ENCODE data around the gene PRKG1. TPM values are rescaled to one million over a fixed set of nuclear protein-coding genes. Genes with fewer than 3 reads are reported as not detected.
"Not testable (repeated sequence)": the region's sequence is repeated elsewhere in the genome, so short reads cannot be mapped to it uniquely, and the experiment has no call there.

PRKG1 gene
- total RNA-seq, 1 donor from 2014 or later = 26.4 TPM

GRCh38 chr10:51567271-51567670 lies 493.0 kb downstream of the PRKG1 start:
- no peak for DNase-seq (ENCODE audit: low spot score)
- no peaks in the 10 kb centered on the region for H4K20me1 ChIP-seq (ENCODE audit: low read depth)
- H3K79me2 ChIP-seq (ENCODE audit: low read depth) = no peaks in the 10 kb centered on the region
- no peaks in the 10 kb centered on the region for H3K36me3 Mint-ChIP-seq
- H3K4me1 ChIP-seq = peaks cover 44% of the 10 kb centered on the region
- no peaks in the 10 kb centered on the region for H3K36me3 ChIP-seq
- H3K4me1 Mint-ChIP-seq = peaks cover 17% of the 10 kb centered on the region
- peaks cover 34% of the 10 kb centered on the region for H3F3A ChIP-seq (ENCODE audit: low read depth)
- H3K27ac Mint-ChIP-seq = no peak overlapping the region
- no peaks in the 10 kb centered on the region for H3K9me3 ChIP-seq (ENCODE audit: low read depth)
- peak overlapping the region; percentile 69 for H3K27ac ChIP-seq
- H2AFZ ChIP-seq (replicated peaks) = no peak overlapping the region
- H3K4me3 ChIP-seq = no peak overlapping the region
- no peak overlapping the region for H3K4me3 Mint-ChIP-seq
- H3K9ac ChIP-seq = no peak overlapping the region
- no peaks in the 10 kb centered on the region for H3K27me3 ChIP-seq
- no peaks in the 10 kb centered on the region for H3K9me3 Mint-ChIP-seq
- no peaks in the 10 kb centered on the region for H3K27me3 Mint-ChIP-seq (ENCODE audit: insufficient read depth, low read depth)
- TF ChIP-seq EZH2phosphoT487 (IDR thresholded peaks at IDR 0.05) (no peak), EZH2 (IDR thresholded peaks at IDR 0.05) (no peak)
- TF ChIP-seq, protein P1, sequence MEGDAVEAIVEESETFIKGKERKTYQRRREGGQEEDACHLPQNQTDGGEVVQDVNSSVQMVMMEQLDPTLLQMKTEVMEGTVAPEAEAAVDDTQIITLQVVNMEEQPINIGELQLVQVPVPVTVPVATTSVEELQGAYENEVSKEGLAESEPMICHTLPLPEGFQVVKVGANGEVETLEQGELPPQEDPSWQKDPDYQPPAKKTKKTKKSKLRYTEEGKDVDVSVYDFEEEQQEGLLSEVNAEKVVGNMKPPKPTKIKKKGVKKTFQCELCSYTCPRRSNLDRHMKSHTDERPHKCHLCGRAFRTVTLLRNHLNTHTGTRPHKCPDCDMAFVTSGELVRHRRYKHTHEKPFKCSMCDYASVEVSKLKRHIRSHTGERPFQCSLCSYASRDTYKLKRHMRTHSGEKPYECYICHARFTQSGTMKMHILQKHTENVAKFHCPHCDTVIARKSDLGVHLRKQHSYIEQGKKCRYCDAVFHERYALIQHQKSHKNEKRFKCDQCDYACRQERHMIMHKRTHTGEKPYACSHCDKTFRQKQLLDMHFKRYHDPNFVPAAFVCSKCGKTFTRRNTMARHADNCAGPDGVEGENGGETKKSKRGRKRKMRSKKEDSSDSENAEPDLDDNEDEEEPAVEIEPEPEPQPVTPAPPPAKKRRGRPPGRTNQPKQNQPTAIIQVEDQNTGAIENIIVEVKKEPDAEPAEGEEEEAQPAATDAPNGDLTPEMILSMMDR (IDR thresholded peaks at IDR 0.05) = no peak
- H3K4me2 ChIP-seq = no peak overlapping the region

- Mint-ChIP-seq H3K4me1 (peaks cover 13% of the 10 kb centered on the region), H3K27me3 (ENCODE audit: insufficient read depth, low read depth) (no peaks in the 10 kb centered on the region), H3K4me3 (no peak overlapping the region), H3K9me3 (no peaks in the 10 kb centered on the region), H3K36me3 (no peaks in the 10 kb centered on the region), H3K27ac (no peak overlapping the region)
- H3K4me3 ChIP-seq = no peak overlapping the region
- no peak for TF ChIP-seq EZH2phosphoT487 (IDR thresholded peaks at IDR 0.05)
- TF ChIP-seq EZH2 (IDR thresholded peaks at IDR 0.05) = no peak
- TF ChIP-seq, protein P1 (IDR thresholded peaks at IDR 0.05) = no peak
- peaks cover 45% of the 10 kb centered on the region for H3K4me1 ChIP-seq
- no peaks in the 10 kb centered on the region for H3K9me3 ChIP-seq (ENCODE audit: low read depth)
- no peaks in the 10 kb centered on the region for H3K27me3 ChIP-seq
- H3K27ac ChIP-seq = no peak overlapping the region
- H2AFZ ChIP-seq (replicated peaks) = no peak overlapping the region
- no peak for DNase-seq (ENCODE audit: low spot score)
- H3K9ac ChIP-seq = no peak overlapping the region
- no peaks in the 10 kb centered on the region for H3K36me3 ChIP-seq
- peaks cover 24% of the 10 kb centered on the region for H3F3A ChIP-seq (ENCODE audit: low read depth)
- no peak overlapping the region for H3K4me2 ChIP-seq
- H3K79me2 ChIP-seq (ENCODE audit: low read depth) = no peaks in the 10 kb centered on the region
- no peaks in the 10 kb centered on the region for H4K20me1 ChIP-seq (ENCODE audit: low read depth)
These were observed 495.2 kb downstream of the PRKG1 start for GRCh38 chr10:51569467-51569866.

GRCh38 chr10:51574248-51575048 lies 500.2 kb downstream of the PRKG1 start:
- no peak overlapping the region for H3K4me2 ChIP-seq
- H3K36me3 Mint-ChIP-seq = no peaks in the 10 kb centered on the region
- H3K9me3 ChIP-seq (ENCODE audit: low read depth) = no peaks in the 10 kb centered on the region
- no peaks in the 10 kb centered on the region for H3K36me3 ChIP-seq
- no peak overlapping the region for H3K4me3 ChIP-seq
- no peak overlapping the region for H2AFZ ChIP-seq (replicated peaks)
- H3K4me3 Mint-ChIP-seq = no peak overlapping the region
- H3K4me1 ChIP-seq = peaks cover 15% of the 10 kb centered on the region
- H3K27ac Mint-ChIP-seq = no peak overlapping the region
- TF ChIP-seq EZH2phosphoT487 (IDR thresholded peaks at IDR 0.05) = no peak
- TF ChIP-seq, protein P1 (IDR thresholded peaks at IDR 0.05) = no peak
- TF ChIP-seq EZH2 (IDR thresholded peaks at IDR 0.05) = no peak
- H3K27ac ChIP-seq = no peak overlapping the region
- H3K4me1 Mint-ChIP-seq = no peaks in the 10 kb centered on the region
- H3F3A ChIP-seq (ENCODE audit: low read depth) = no peaks in the 10 kb centered on the region
- H3K27me3 Mint-ChIP-seq (ENCODE audit: insufficient read depth, low read depth) = peaks cover 3% of the 10 kb centered on the region
- no peaks in the 10 kb centered on the region for H4K20me1 ChIP-seq (ENCODE audit: low read depth)
- H3K79me2 ChIP-seq (ENCODE audit: low read depth) = no peaks in the 10 kb centered on the region
- no peaks in the 10 kb centered on the region for H3K9me3 Mint-ChIP-seq
- no peaks in the 10 kb centered on the region for H3K27me3 ChIP-seq
- no peak overlapping the region for H3K9ac ChIP-seq
- DNase-seq (ENCODE audit: low spot score) = no peak

DNA sequence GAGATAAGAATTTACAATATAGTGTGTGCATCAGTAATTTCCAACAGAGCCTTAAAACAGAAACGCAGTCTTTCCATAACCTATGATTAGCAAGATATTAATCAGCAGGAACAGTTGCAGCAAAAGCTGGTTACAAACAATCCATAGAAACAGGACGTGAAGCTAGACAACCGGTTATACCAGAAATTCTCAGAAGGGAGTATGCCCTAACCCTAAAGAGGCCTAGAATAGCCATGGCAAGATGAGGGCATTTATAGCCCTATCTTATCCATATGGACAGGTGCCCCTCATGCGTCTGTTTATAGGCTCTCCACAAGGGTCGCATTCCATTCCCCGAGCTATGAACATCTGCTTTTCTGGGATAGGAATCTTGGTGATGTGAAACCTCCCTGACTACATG lies 506.9 kb downstream of the PRKG1 start:
- not testable (repeated sequence) for H3K4me3 Mint-ChIP-seq; H3K36me3 ChIP-seq; H3K9me3 Mint-ChIP-seq; H3K27me3 ChIP-seq; H3K4me1 ChIP-seq; H3K27ac ChIP-seq; H3F3A ChIP-seq (ENCODE audit: low read depth); H3K4me3 ChIP-seq; H3K27ac Mint-ChIP-seq; DNase-seq (ENCODE audit: low spot score); H3K79me2 ChIP-seq (ENCODE audit: low read depth); H3K9me3 ChIP-seq (ENCODE audit: low read depth); H3K27me3 Mint-ChIP-seq (ENCODE audit: insufficient read depth, low read depth); H4K20me1 ChIP-seq (ENCODE audit: low read depth); H3K9ac ChIP-seq; H3K36me3 Mint-ChIP-seq; H3K4me2 ChIP-seq; H3K4me1 Mint-ChIP-seq; H2AFZ ChIP-seq (replicated peaks)
